Subcutaneous adipose tissue (tissue), 4 donors: ENCODE data around the gene RPP21. TPM values are rescaled to one million over a fixed set of nuclear protein-coding genes. Genes with fewer than 3 reads are reported as not detected.

Experiments
- CTCF ChIP-seq: fragments of 450-650 bp; IDR thresholded peaks from one replicate; pipeline ENCODE4 v1.5.1; 2016; ENCODE audit warnings: low read depth, mild to moderate bottlenecking, control low read depth, antibody characterized with exemption, moderate library complexity
- total RNA-seq, 4 donors: library from RNA; depleted of rRNA; stranded (reverse); fragments of >200 nt; gene quantifications; one replicate each; pipeline ENCODE4 v1.1.0, GENCODE V29; 2016

The RPP21 gene
- total RNA-seq, 4 donors from 2014 or later: 43.3 to 69.6 (median 49.5) TPM

- no peak for TF ChIP-seq CTCF
Observed at GRCh38 chr6:30349421-30350177, 4.6 kb downstream of the RPP21 start.

DNA sequence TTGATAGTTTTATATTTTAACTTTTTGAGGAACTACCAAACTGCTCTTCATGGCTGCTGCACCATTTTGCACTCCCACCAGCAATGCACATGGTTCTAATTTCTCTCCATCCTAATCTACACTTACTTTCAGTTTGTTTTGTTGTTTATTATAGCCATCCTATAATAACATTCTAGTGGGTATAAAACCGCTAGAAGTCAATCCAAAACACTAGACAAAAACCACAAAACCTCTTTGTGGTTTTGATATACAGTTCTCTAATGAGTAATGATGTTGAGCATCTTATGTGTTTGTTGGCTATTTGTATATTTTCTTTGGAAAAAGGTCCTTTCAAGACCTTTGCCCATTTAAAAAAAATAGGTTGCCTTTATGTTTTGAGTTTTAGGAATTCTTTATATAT is 5.6 kb downstream of the RPP21 start:
- TF ChIP-seq CTCF: no peak

DNA sequence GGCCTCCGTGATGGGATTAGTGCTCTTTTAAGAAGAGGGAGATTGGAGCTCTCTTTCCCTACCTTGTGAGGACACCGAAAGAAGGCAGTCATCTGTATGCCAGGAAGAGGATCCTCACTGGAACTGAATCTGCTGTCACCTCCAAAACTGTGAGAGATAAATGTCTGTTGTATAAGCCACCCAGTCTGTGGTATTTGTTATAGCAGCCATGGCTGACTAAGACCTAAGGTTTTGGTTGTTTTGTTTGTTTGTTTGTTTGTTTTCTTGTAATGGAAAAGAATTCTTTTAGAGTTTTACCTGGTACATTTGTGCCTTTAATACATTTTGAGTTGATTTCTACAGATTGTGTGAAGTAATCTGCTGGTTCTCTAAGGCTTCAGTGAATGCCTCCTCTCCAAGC is 7.6 kb downstream of the RPP21 start:
- no peak for TF ChIP-seq CTCF

- TF ChIP-seq CTCF: no peak
Observed at GRCh38 chr6:30355281-30355680, 10.3 kb downstream of the RPP21 start.

DNA sequence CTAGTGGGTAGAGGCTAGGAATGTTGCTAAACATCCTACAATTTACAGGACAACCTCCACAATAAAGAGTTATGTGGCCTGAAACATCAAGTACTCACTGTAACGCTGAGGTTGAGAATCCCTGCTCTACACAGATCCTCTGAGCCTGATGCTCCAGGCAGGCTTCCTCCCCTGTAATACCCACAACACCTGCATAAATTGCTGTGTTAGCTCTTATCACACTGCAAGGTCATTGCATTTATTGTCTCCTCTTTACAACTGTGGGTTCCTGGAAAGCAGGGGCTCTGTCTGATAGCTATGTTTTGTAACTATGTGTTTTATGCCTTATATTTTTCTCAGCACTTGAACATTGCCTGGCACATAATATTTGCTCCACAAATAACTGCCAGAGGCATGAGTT is 11.6 kb downstream of the RPP21 start:
- TF ChIP-seq CTCF: no peak

DNA sequence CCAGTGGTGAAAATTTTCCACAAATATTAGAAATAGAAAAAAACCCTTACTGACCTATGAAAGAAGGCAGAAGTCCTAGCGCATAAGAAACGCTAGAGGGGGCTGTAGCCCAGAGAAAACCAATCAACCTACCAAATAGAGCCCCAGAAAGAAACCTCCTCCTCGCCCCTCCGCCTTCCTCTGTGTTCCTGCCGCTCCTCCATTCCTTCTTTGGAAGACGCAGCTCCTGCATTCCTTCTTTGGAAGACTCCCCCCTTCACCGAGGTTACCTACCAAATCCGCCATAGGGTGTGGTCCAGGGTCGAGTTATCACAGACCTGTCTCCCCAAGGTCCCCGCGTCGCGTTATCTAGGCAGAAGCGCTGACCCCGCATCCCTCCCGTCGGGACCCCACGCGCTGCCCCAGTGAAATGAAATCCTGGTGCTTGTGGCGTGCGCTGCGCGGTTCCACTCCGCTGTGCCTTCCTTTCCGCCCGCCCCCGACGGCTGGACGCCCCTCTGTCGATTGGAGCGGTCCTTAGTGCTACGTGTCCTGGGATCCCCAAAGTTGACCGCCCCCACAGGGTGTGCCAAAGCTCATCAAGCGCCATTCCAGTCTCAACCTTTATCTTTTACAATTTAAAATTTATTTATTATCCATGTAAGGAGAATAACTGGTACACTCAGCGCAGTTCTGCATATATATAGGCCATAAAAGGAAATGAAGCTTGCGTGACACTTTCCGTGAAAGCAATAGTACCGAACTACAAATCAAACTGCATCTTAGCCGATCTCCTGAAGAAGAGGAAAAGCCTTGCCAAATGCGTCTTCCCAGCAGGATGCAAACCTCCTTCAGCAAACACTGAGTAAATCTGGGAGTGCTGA is 13.0 kb downstream of the RPP21 start:
- no peak for TF ChIP-seq CTCF

GRCh38 chr6:30359276-30359675 is 14.3 kb downstream of the RPP21 start:
- TF ChIP-seq CTCF: no peak
